ENCODE data around the gene TMCO4.
"Not testable (repeated sequence)": the region's sequence is repeated elsewhere in the genome, so short reads cannot be mapped to it uniquely, and the experiment has no call there.

The TMCO4 gene

GRCh38 chr1:19651141-19651737 is 148.5 kb downstream of the TMCO4 start:
- DNase-seq = no peak

GRCh38 chr1:19650416-19651140 is 149.1 kb downstream of the TMCO4 start:
- no peak for DNase-seq

GRCh38 chr1:19648689-19649088 is 151.0 kb downstream of the TMCO4 start:
- DNase-seq = no peak

GRCh38 chr1:19648239-19648638 is 151.5 kb downstream of the TMCO4 start:
- DNase-seq = no peak

- no peak for DNase-seq
Measured at GRCh38 chr1:19647643-19648042, 152.1 kb downstream of the TMCO4 start.

GRCh38 chr1:19646377-19647319 is 153.1 kb downstream of the TMCO4 start:
- no peak for DNase-seq

- DNase-seq = no peak
Measured at GRCh38 chr1:19645411-19646251, 154.1 kb downstream of the TMCO4 start.

- no peak for DNase-seq
Measured at GRCh38 chr1:19644681-19645410, 154.9 kb downstream of the TMCO4 start.

- DNase-seq = no peak
Measured at GRCh38 chr1:19644395-19644680, 155.4 kb downstream of the TMCO4 start.

- peak; percentile 16 for DNase-seq
Measured at GRCh38 chr1:19643602-19644394, 155.9 kb downstream of the TMCO4 start, which contains the start of gene NBL1. NBL1 (plus strand) TSS chr1:19644311; CDS start chr1:19655031, 10,720 bp downstream.

GRCh38 chr1:19643121-19643520 is 156.6 kb downstream of the TMCO4 start:
- no peak for DNase-seq

- DNase-seq = peak; percentile 45
Measured at GRCh38 chr1:19640363-19641316, 159.1 kb downstream of the TMCO4 start.

GRCh38 chr1:19639999-19640362 is 159.7 kb downstream of the TMCO4 start:
- no peak for DNase-seq

- not testable (repeated sequence) for DNase-seq
Measured at GRCh38 chr1:19639228-19639627, 160.5 kb downstream of the TMCO4 start.

GRCh38 chr1:19637606-19638005 is 162.1 kb downstream of the TMCO4 start:
- no peak for DNase-seq

GRCh38 chr1:19636749-19637148 is 163.0 kb downstream of the TMCO4 start:
- not testable (repeated sequence) for DNase-seq

GRCh38 chr1:19636065-19636464 is 163.7 kb downstream of the TMCO4 start:
- no peak for DNase-seq

GRCh38 chr1:19635646-19636045 is 164.1 kb downstream of the TMCO4 start:
- no peak for DNase-seq

GRCh38 chr1:19635064-19635463 is 164.7 kb downstream of the TMCO4 start:
- not testable (repeated sequence) for DNase-seq

- no peak for DNase-seq
Measured at GRCh38 chr1:19633106-19633505, 166.6 kb downstream of the TMCO4 start.

Data from NCI-H1105 treated with DMSO at 0.1 percent for 48 hours (cell line).